ENCODE results near the gene HECW1. TPM values are rescaled to one million over a fixed set of nuclear protein-coding genes. Genes with fewer than 3 reads are reported as not detected.

Gene HECW1
- total and polyA plus RNA-seq, 2 of the 8 experiments (the other 6 are each of a cell fraction or from before 2014, with no cell fraction given): 2.9 to 12.7 TPM

DNA sequence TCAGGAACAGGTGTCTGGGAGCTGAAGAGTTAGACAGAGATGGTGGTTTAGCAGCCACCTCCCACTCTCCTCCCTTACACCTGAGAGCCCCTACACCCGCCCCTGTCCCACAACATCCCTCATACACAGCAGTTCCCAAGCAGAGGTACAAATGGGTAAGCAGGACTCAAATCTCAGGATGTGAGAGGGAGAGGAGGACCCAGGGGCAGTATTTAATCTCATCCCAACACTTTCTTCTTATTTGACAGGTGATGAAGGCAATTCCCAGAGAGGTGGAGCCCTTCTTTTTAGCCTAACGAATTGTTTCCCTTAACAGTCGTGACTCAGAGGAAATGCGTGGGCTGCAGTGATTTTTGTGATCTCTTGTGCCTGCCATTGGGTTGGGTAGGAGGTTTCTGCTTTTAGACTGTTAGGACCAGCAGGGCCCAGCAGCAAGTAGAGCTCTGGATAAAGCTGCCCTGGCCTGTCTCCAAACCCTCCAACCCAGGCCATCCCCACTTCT, 191.3 kb downstream of the HECW1 start (continued):
- no peak for TF ChIP-seq EP300 (IDR thresholded peaks at IDR 0.05; ENCODE audit: borderline replicate concordance in 1 of 2, low read depth in 2 of 2, low read length in 2 of 2)
- no peak for TF ChIP-seq CBX5 (IDR thresholded peaks at IDR 0.05; ENCODE audit: low read depth, low read length)
- no peak for TF ChIP-seq MAFK (IDR thresholded peaks at IDR 0.05; ENCODE audit: low read depth, low read length)

Data from H1 (cell line).